Jurkat, Clone E6-1 (cell line): Measurements from ENCODE around the gene PCNA.
"Not testable (repeated sequence)": the region's sequence is repeated elsewhere in the genome, so short reads cannot be mapped to it uniquely, and the experiment has no call there.

Source experiments
- DNase-seq: peaks from one replicate; pipeline ENCODE4 v3.0.0-alpha.2; 2011; ENCODE audit warnings: low read depth, low spot score
- H3K4me3 ChIP-seq: 2 replicates; pipeline ENCODE4 v1.5.1; 2011; ENCODE audit warnings: mild to moderate bottlenecking, low read length, control low read depth, moderate library complexity

Gene PCNA

DNA sequence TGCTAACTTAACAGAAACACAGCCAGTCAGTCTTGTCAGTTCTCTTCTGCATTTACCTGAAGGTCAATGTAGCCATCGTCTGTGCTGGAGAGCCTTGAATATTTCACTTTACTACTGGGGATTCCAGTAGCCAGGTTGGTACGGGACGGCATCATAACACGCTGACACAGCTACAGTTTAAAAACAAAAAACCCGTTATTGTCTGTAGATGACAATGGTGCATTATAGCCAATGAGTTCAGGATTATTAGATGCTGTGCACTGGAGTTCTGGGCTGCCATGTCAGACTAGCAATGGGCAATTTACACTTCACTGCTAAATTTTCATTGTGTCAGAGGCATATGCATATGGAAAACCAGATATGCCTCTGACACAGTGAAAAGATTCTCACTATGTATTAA is 10.5 kb downstream of the PCNA start:
- H3K4me3 ChIP-seq = no peak overlapping the region
- DNase-seq = no peak

GRCh38 chr20:5104479-5104878 is 15.3 kb downstream of the PCNA start:
- no peak for DNase-seq
- no peak overlapping the region for H3K4me3 ChIP-seq

GRCh38 chr20:5100684-5101347 is 18.9 kb downstream of the PCNA start:
- no peak overlapping the region for H3K4me3 ChIP-seq
- peak; percentile 39 for DNase-seq

- not testable (repeated sequence) for DNase-seq, H3K4me3 ChIP-seq
Measured at GRCh38 chr20:5099909-5100308, 19.8 kb downstream of the PCNA start.

DNA sequence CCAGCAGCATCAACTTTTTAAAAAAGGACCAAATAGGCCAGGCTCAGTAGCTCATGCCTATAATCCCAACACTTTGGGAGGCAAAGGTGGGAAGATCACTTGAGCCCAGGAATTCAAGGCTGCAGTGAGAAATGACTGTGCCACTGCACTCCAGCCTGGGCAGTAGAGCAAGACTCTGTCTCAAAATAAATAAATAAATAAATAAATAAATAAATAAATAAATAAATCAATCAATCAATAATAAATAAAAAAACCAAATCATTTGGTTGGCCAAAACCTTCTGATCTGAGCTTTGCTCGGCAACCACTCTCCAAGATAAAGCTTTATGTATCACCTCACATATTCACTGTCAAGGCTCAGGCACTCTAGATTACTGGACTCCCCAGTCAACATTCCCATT is 20.7 kb downstream of the PCNA start:
- DNase-seq, H3K4me3 ChIP-seq: not testable (repeated sequence)

DNA sequence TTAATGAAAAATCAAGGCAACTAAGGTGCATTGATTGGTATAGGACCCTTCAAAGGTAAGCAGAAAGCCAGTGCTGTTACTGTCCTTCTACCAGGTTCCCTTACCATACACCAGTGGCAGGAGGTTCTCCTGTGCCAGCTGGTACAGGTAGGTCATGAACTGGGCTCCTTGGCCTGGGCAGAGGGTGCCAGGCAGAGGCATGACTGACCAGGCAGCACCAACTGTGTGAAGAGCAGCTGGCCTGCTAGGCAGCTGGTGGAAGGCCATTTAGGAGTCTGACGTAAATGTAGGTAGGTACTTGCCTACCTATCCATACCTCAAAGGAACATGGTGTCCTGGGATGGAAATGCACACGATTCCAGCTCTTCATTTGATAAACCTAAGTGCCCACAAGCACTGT is 23.3 kb downstream of the PCNA start:
- no peak overlapping the region for H3K4me3 ChIP-seq
- DNase-seq = no peak

GRCh38 chr20:5095931-5096330 is 23.8 kb downstream of the PCNA start:
- DNase-seq = no peak
- no peak overlapping the region for H3K4me3 ChIP-seq

DNA sequence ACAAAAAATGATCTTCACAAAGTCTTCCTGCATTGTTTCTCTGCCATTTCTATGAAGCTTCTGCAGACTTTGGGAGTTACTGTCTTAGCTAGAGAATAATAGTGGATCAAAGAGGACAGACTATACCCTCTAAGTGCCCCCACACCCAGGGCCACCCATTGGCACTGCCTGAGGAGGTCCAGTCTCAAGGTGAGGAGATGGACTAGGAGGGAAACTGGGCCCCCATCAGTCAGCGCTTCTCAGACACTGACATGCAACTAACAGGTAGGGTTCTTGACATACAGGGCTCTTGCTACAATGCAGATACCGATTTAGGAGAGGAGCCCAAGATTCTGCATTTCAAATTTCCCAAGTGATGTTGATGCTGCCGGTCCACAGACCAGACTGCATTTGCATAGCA is 24.3 kb downstream of the PCNA start:
- no peak for DNase-seq
- no peak overlapping the region for H3K4me3 ChIP-seq

- no peak overlapping the region for H3K4me3 ChIP-seq
- DNase-seq = no peak
Measured at GRCh38 chr20:5092765-5093339, 26.9 kb downstream of the PCNA start.

- H3K4me3 ChIP-seq = no peak overlapping the region
- no peak for DNase-seq
Measured at GRCh38 chr20:5091902-5092301, 27.9 kb downstream of the PCNA start.

DNA sequence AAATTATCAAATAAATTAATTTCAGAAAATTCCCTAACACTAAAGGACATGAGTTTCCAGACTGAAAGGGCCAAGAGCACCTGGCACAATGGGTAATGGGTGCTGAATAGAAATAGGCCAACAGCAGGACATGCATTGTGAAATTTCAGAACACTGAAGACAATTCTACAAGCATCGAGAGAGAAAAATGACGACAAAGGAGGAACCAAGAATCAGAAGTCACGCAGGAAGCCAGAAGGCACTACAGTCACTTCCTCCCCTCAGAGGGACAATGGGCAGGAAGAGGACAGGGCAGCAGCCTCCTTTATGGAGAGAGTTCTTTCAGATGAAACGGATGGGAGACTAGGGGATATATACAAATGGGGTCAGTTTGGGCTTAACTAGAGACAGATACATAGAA is 29.6 kb downstream of the PCNA start:
- no peak for DNase-seq
- no peak overlapping the region for H3K4me3 ChIP-seq

- H3K4me3 ChIP-seq = no peak overlapping the region
- DNase-seq = no peak
Measured at GRCh38 chr20:5088688-5089087, 31.1 kb downstream of the PCNA start.

GRCh38 chr20:5085380-5085779 is 34.4 kb downstream of the PCNA start:
- no peak overlapping the region for H3K4me3 ChIP-seq
- no peak for DNase-seq

GRCh38 chr20:5080384-5080877 is 39.3 kb downstream of the PCNA start:
- no peak for DNase-seq
- H3K4me3 ChIP-seq = no peak overlapping the region

- DNase-seq = peak; percentile 68
- H3K4me3 ChIP-seq = peak overlapping the region; percentile 36
Measured at GRCh38 chr20:5078399-5078958, 41.3 kb downstream of the PCNA start.

- no peak overlapping the region for H3K4me3 ChIP-seq
- DNase-seq = no peak
Measured at GRCh38 chr20:5077761-5078387, 41.9 kb downstream of the PCNA start.

DNA sequence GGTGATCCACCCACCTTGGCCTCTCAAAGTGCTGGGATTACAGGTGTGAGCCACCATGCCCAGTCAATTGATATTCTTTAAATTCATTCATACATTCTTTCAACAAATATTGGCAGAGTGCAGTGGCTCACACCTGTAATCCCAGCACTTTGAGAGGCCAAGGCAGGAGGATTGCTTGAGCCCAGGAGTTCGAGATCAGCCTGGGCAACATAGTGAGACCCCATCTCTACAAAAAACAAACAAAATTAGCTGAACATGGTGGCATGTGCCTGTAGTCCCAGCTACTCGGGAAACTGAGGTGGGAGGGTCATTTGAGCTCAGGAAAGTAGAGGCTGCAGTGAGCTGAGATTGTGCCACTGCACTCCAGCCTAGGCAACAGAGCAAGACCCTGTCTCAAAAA is 42.8 kb downstream of the PCNA start:
- not testable (repeated sequence) for DNase-seq, H3K4me3 ChIP-seq

DNA sequence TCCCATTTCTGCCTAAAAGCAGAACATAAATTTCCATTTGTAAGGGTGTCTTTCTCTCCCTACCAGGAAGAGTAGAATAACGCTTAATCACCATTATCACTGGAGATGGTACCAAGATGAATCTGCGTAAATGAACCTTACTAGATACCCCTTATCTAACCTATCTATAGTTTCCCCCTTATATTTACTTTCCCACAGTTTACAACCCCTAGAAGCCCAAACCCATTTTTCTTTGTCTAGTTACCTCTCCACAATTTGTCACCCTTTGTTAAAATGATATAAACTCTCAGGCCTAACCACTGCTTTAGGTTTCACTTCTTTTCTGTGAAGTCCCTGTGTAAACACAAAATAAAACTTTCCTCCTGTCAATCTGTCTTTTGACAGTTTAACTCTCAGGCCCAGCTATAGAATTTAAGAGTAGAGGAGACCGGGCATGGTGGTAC is 45.5 kb downstream of the PCNA start:
- DNase-seq = no peak
- no peak overlapping the region for H3K4me3 ChIP-seq

GRCh38 chr20:5073660-5074231 is 46.0 kb downstream of the PCNA start:
- no peak for DNase-seq
- H3K4me3 ChIP-seq = no peak overlapping the region
